SW480 (cell line): ENCODE results near the gene DNER.
"Not testable (repeated sequence)": the region's sequence is repeated elsewhere in the genome, so short reads cannot be mapped to it uniquely, and the experiment has no call there.

Experiments
- DNase-seq: peaks from one replicate; pipeline ENCODE4 v3.0.0-alpha.2; 2016; ENCODE audit warnings: low spot score

The DNER gene

DNA sequence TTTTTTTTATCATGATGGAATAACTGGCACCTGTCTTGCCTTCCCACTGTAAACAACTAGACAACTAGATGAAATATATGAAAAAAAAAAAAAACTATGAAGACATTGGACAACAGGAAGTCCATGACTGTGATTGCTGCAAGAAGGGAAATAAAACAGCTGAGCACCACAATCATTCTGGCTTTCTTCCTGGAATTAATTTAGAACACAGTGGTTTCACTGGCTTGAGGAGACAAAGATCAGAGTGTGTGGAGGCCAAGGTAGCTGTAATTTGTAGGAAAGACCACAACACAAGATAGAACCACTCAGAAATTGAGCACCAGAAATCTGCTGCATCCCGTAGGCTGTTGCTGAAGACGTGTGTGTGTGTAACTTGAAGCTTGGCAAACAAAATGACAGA lies 322.2 kb downstream of the DNER start:
- no peak for DNase-seq

DNA sequence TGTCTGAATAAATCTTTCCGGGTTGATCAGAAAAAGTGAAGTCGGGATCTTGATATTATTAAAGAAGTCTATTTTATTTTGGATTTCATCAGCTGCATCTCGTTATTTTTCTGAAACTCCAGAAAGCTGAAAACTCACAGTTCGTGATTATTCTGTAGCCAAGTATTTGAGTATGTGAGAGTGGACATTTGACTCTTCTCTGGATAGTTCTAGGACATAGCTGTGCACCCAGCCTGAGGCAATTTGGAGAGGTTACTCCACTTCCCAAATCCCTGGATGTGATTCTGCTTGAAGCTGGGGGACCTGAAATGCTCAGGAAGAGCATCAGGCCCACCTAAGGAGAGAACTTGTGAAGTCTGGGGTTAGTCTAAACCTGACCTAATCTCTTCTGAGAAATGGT lies 325.6 kb downstream of the DNER start:
- no peak for DNase-seq

DNA sequence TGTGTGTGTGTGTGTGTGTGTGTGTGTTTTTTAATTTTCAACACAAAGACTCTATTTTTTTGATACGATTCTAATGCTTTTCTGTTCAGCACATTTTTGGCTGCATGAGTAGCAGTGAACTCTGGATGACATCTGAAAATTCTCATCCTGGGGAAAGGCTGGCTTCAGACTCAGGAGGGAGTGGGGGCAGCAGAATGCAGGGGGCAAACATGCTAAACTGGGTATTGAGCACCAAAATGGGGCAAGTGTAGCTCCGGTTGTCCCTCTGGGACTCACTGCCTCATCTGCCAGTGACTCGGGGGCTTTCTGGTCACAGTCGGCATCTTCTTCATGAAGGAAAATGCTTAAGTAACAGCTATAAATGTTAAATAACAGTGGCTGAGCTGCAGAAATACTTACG lies 326.5 kb downstream of the DNER start:
- DNase-seq = no peak

DNA sequence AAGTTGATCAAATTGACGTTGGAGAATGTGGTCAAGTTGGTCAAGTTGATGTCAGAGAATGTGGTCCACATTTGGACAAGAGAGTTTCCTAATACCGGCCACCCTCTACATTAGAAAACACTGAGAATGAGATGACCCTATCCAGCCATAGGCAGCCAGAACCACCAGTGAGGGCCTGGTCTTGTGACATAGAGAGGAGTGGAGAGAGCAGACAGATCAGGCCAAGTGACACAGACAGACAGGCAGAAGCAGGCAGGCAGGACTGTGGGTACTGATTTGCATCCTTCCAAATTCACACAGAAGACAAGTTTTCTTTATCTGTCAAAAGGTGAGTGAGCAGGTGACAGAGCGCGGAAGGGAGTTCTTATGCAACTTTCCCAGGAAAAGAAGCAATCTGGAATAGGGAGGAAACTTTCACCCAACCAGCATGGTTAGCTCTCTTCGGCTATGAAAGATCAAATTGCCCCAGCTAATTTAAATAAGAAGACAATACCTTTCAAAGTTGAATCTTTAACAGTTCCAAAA lies 334.2 kb downstream of the DNER start:
- DNase-seq = no peak

DNA sequence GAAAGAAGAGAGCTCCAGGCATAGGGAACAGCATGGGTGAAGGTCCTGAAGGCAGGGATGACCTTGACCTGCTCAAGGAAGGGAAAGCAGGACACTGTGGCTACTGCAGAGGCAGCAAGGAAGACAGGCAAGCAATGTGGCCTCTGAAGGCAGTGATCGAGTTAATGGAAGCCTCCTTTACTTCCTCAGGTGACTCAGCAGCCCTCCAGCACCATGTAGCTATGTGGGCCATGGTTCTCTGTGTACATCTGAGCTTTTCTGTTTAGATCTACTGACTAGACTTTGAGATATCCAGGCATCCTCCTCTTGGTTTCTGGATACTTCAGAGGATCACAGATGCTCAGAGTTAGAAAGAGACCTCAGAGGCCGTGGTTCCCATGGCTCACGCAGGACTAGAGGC lies 336.0 kb downstream of the DNER start:
- no peak for DNase-seq

DNA sequence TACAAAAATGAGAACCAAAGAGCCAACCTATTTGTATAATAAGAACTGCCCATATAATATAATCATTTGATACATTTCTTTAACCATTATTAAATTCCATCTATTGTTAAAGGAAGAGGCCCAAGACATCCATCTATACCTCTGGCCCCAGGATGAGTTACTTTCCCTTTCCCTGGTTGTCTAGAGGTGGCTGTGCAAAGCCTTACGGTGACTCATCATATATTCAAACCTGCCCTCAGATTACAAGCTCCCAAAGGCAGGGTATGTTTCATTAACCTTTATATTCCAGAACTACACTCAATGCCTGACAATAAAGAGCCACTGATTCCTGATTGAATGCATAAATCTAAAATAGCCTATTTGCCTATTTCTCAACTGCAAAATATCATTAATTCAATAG lies 337.5 kb downstream of the DNER start:
- DNase-seq = no peak

GRCh38 chr2:229375251-229375650 lies 339.1 kb downstream of the DNER start:
- no peak for DNase-seq

DNA sequence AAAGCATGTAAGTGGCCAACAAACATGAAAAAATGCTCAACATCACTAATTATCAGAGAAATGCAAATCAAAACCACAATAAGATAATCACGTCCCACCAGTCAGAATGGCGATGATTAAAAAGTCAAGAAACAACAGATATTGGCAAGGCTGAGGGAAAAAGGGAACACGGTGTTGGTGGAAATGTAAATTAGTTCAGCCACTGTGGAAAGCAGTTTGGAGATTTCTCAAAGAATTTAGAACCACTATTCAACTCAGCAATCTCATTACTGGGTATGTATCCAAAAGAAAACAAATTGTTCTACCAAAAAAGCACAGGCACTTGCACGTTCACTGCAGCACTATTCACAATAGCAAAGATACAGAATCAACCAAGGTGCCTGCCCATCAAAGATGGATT lies 341.0 kb downstream of the DNER start:
- DNase-seq = not testable (repeated sequence)

GRCh38 chr2:229372207-229372606 lies 342.1 kb downstream of the DNER start:
- no peak for DNase-seq

DNA sequence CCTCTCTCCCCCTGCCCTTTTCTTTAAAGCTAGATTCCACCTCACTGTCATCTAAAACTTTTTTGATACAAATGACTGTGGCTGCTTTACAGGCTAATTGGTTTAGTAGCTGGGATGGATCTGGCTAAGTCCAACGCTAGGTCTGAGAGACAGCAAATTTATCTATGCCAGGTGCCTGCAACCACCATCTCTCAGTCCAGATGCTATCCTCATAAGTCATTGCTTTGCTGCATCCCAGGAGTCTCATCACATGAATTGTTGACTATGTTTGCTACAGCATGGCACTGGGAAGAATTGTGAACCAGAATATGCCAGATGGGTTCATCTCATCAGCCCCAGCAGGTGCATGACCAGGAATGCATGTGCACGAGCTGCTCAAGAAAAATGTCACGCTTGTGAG lies 343.3 kb downstream of the DNER start:
- DNase-seq = no peak

DNA sequence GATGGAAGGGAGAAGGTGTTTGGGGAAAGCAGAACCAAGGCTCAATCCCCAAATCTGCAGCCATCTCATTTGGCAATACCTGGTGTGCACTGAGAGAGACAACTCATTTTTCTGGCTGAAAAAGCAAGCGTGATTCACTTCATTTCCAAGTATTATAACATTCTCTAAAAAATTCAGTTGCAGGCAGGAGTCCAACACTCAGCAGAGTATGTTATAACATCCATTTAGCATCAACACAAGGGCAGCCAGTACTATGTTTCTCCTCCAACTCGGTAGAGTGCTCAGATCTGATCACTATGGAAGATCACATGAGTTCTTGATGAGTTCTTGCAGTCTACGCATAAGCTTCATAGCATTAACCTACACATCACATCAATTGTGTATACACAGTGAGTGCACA lies 343.8 kb downstream of the DNER start:
- no peak for DNase-seq

- no peak for DNase-seq
Observed at GRCh38 chr2:229363185-229363814, 351.1 kb downstream of the DNER start.

- DNase-seq = no peak
Observed at GRCh38 chr2:229350883-229351282, 363.5 kb downstream of the DNER start.

- DNase-seq = no peak
Observed at GRCh38 chr2:229350117-229350805, 364.1 kb downstream of the DNER start.

- no peak for DNase-seq
Observed at GRCh38 chr2:229348128-229348527, 366.2 kb downstream of the DNER start.

GRCh38 chr2:229346816-229347540 lies 367.4 kb downstream of the DNER start:
- no peak for DNase-seq

DNA sequence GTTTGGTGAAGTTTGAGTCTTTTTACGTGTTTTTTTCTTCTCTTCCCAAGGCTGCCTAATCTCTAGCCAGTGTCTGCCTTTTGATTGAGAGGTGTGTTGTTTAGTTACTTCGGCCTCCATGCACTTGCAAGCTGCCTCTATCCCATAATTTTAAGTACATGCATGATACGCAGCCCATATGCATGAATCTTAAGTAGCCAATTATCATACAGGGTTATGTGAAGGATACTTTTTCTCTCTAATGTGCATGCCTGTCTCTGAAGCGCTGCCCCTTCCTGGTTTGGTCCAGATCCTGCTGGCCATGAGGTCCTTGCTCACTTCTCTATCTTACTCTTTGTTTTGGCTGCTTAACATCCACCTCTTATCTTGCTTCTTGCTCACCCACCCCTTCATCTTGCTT lies 369.4 kb downstream of the DNER start:
- no peak for DNase-seq

DNA sequence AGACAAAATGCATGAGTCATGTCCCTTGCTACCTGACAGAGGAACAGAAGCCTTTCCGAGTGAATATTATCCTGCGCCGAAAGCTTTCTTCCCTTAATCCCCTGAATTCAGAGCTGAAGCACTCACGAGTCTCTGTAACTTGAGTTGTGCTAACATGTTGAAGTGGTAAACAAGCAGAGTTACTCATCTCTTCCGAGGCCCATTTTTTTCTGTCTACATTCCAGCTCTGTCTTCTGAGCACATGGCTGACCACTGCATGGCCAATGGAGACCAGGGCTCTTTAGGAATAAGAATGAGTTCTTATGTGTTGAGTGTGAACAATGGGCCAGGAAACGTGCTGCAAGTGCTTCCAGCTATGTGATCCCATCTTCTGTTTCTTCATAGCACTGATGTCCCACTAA lies 370.2 kb downstream of the DNER start:
- no peak for DNase-seq

GRCh38 chr2:229343661-229344060 lies 370.7 kb downstream of the DNER start:
- no peak for DNase-seq

GRCh38 chr2:229342376-229342775 lies 372.0 kb downstream of the DNER start:
- no peak for DNase-seq

DNA sequence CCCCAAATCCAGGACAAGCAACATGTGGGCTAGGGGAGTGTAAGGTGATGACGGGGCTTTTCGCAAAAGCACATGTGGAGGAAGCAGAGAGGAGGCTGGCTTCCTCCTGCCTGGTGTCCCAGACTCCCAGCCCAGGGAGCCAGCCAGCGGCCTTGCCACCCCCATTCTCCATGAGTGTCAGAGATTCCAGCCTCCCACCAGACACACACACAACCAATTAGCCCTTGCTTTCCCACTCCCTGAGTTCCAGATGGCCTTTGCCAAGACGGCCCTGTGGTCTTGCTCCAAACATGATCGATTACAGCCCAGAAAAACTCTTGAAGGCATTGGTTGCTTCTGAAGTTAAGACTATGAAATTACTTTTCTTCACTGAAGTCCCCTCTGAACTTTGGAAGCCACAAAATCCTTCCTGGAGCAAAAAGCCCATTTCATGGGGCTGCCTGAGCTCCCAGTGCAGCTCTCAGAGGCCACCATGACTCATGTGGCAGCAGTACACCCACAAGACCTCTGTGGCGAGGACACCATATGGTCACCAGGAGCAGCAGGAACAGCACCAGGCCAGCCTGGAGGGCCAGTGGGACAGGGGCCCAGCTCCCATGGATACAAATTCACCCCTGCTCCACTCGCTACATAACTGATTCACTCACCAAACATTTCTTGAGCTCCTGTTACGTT lies 374.1 kb downstream of the DNER start:
- no peak for DNase-seq

DNA sequence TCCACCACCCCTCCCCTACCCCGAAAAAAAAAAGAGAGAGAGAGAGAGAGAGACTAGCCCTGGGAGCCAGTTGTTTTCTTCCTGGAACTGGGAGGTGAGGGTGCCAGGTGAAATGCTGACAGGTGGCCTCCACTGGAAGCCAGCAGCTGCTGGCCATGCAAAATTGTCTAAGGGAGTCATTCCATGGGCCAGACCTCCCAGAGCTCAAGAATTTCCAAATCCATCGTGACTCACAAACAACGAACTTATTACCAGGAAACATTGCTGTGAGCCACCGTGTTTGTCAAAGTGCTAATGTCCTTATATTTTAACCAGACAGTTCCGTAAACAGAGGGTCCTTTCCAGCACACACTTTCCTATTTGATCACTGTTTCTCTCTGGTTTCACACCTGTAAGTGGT lies 374.7 kb downstream of the DNER start:
- DNase-seq = no peak

GRCh38 chr2:229339171-229339570 lies 375.2 kb downstream of the DNER start:
- DNase-seq = not testable (repeated sequence)
